Left lung (tissue), 10 donors: ENCODE measurements around the gene PICK1. TPM values are rescaled to one million over a fixed set of nuclear protein-coding genes. Genes with fewer than 3 reads are reported as not detected.
A peak's percentile ranks its signal among the peaks of the same experiment; 100 is the strongest.

ENCODE experiments used
- ATAC-seq: fragments of 200-7000 bp; cut with Tn5 transposase; one replicate; pipeline ENCODE4 v1.9.1; 2020; ENCODE audit warnings: moderate library complexity
- DNase-seq, 4 donors: peaks; one replicate each; pipeline ENCODE4 v3.0.0-alpha.2; 2013 to 2020
- H3K27ac ChIP-seq, 2 donors: fragments of 200-600 bp; sonication (generic) in 1 of 2; one replicate each; pipeline versions ENCODE4 v1.5.0 to v1.8.0; 2020 to 2021
- H3K27me3 ChIP-seq, 2 donors: fragments of 200-600 bp; sonication (generic) in 1 of 2; one replicate each; pipeline versions ENCODE4 v1.5.0 to v1.8.0; 2020 to 2021
- H3K36me3 ChIP-seq, 2 donors: fragments of 200-600 bp; sonication (generic) in 1 of 2; one replicate each; pipeline versions ENCODE4 v1.5.0 to v1.8.0; 2020 to 2021
- H3K4me1 ChIP-seq, 2 donors: fragments of 200-600 bp; one replicate each; pipeline ENCODE4 v1.8.0; 2021
- H3K4me3 ChIP-seq, 2 donors: fragments of 200-600 bp; sonication (generic) in 1 of 2; one replicate each; pipeline versions ENCODE4 v1.5.0 to v1.8.0; 2020 to 2021; ENCODE audit warnings: mild to moderate bottlenecking in 1 of 2
- H3K9me3 ChIP-seq, 2 donors: fragments of 200-600 bp; sonication (generic) in 1 of 2; one replicate each; pipeline versions ENCODE4 v1.5.0 to v1.8.0; 2020 to 2021
- intact Hi-C, 2 donors: fragments of 100-400 bp; cut with DNase I; formaldehyde crosslinking; loops; one replicate each; pipeline versions ENCODE4 v1.11.2 to v1.14.2; 2022
- polyA plus RNA-seq, 6 donors: library from polyadenylated mRNA; unstranded; fragments of 120-200 nt; gene quantifications; one replicate each; pipeline ENCODE4 v1.2.1, GENCODE V29; 2013; ENCODE audit not compliant: insufficient read length in 6 of 6
- total RNA-seq, 2 donors: library from RNA; stranded (reverse); fragmentation: NEBNext Ultra II Directional; extraction: Animal tissue kit (Norgen Biotek cat#: 25700); gene quantifications; one replicate each; pipeline ENCODE4 v1.2.1, GENCODE V29; 2021
- TF ChIP-seq, protein P1 (sequence below), 2 donors: fragments of 200-600 bp; sonication (generic) in 1 of 2; IDR thresholded peaks; one replicate each; pipeline versions ENCODE4 v1.5.0 to v1.8.0; 2021; ENCODE audit warnings: antibody characterized with exemption in 2 of 2
- donor health status: DM: no; HTN: yes; CAD: no.
- donor health status: DM: no; HTN: no; CAD: no.

The PICK1 gene
- total and polyA plus RNA-seq, 8 donors: 22.8 to 39.5 (median 28.3) TPM

DNA sequence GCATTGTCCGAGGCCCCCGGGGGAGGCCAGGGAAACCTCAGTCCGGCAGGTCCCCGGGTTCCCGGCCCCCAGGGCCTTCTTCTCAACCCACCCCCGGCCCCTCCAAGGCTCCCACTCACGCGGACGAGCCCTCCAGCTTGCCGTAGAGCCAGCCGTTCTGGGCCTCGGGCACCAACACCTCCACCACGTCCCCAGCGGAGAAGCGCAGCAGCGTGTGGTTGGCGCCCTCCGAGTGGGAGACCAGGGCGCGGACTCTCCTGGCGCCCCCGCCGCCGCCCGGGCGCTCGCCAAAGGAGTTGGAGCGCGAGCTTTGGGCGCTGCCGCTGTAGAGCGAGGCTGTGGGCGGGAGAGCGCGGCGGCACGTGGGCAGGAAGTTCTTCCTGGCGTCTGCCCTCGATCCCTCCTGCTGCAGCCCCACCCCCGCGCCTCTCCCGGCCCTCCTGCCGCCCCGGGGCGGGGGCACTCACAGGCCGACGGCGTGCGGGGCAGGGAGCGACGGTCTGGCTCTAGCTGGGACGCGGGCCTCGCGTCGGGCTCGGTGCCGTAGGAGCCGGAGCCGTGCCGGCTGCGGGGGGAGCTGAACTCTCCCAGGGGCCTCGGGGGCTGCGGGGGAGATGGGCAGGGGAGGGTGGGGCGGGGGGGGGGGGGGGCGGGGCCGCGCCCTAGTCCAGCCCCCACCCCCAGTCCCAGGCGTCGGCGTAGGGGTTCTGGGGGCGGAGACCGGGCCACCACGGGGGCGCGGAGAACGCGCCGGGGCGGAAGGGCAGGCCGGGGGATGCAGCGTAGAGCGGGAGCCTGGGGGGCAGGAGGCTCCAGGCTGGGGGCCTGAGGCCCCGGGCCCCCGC, 31.6 kb downstream of the PICK1 start:
- H3K36me3 ChIP-seq: no peaks in the 10 kb centered on the region
- no peak overlapping the region for H3K27ac ChIP-seq
- TF ChIP-seq, protein P1, sequence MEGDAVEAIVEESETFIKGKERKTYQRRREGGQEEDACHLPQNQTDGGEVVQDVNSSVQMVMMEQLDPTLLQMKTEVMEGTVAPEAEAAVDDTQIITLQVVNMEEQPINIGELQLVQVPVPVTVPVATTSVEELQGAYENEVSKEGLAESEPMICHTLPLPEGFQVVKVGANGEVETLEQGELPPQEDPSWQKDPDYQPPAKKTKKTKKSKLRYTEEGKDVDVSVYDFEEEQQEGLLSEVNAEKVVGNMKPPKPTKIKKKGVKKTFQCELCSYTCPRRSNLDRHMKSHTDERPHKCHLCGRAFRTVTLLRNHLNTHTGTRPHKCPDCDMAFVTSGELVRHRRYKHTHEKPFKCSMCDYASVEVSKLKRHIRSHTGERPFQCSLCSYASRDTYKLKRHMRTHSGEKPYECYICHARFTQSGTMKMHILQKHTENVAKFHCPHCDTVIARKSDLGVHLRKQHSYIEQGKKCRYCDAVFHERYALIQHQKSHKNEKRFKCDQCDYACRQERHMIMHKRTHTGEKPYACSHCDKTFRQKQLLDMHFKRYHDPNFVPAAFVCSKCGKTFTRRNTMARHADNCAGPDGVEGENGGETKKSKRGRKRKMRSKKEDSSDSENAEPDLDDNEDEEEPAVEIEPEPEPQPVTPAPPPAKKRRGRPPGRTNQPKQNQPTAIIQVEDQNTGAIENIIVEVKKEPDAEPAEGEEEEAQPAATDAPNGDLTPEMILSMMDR (IDR thresholded peaks at IDR 0.05): no peak
- peak in 1 of 4 donors; percentile 61 for DNase-seq
- peak overlapping the region; percentile 10 to 19 for H3K4me3 ChIP-seq
- H3K27me3 ChIP-seq: peaks cover 0 to 31% of the 10 kb centered on the region in 2 donors
- H3K9me3 ChIP-seq: no peaks in the 10 kb centered on the region
- peak; percentile 49 for ATAC-seq
- intact Hi-C loops: no loop called here
- peaks cover 0 to 11% of the 10 kb centered on the region in 2 donors for H3K4me1 ChIP-seq

DNA sequence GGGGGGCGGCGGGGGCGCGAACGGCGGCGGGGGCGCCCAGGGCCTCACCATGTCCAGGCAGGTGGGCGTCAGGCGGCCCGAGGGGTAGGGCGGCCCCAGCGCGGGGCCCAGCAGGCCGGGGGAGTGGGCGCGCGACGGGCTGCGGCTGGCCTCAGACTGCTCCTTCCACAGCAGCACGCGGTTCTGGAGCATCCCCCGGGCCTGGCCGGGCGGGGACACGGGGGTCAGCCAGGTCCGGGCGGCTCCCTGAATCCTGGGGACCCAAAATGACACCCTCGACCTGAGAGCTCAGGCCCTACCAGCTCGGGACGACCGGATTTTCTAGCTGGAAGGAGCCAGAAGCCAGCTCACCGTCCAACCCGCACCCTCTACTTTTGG, 32.3 kb downstream of the PICK1 start:
- ATAC-seq (no peak), DNase-seq (peak in 1 of 4 donors; percentile 61)
- H3K4me1 ChIP-seq: peaks cover 0 to 11% of the 10 kb centered on the region in 2 donors
- no peak overlapping the region for H3K4me3 ChIP-seq
- no peaks in the 10 kb centered on the region for H3K9me3 ChIP-seq
- TF ChIP-seq, protein P1 (IDR thresholded peaks at IDR 0.05): no peak
- no peak overlapping the region for H3K27ac ChIP-seq
- intact Hi-C loops: no loop called here
- H3K27me3 ChIP-seq: peaks cover 0 to 26% of the 10 kb centered on the region in 2 donors
- no peaks in the 10 kb centered on the region for H3K36me3 ChIP-seq

DNA sequence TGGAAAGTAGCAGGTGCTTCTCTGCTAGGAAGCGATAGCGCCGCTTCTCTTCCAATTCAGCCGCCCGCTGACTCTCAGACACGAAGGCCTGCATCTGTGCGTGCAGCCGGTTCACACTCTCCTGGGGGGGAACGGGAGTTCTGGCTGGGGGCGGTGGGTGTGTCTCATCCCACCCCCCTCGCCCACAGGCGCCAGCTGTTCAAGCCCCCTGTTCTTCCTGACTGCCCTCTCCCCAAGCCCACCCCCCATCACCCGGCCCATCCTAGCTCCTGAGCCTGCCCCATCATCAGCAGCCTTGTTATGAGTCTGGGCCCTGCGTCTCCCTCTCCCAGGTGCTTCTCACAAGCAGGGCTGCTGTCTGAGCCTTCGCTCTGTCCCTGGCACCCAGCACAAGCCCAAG, 39.9 kb downstream of the PICK1 start:
- intact Hi-C loops: no loop called here
- H3K9me3 ChIP-seq: no peaks in the 10 kb centered on the region
- TF ChIP-seq, protein P1 (IDR thresholded peaks at IDR 0.05): no peak
- H3K36me3 ChIP-seq: no peaks in the 10 kb centered on the region
- no peaks in the 10 kb centered on the region for H3K27me3 ChIP-seq
- no peaks in the 10 kb centered on the region for H3K4me1 ChIP-seq
- DNase-seq (peak in 1 of 4 donors; percentile 67), ATAC-seq (no peak)
- no peak overlapping the region for H3K4me3 ChIP-seq
- no peak overlapping the region for H3K27ac ChIP-seq

DNA sequence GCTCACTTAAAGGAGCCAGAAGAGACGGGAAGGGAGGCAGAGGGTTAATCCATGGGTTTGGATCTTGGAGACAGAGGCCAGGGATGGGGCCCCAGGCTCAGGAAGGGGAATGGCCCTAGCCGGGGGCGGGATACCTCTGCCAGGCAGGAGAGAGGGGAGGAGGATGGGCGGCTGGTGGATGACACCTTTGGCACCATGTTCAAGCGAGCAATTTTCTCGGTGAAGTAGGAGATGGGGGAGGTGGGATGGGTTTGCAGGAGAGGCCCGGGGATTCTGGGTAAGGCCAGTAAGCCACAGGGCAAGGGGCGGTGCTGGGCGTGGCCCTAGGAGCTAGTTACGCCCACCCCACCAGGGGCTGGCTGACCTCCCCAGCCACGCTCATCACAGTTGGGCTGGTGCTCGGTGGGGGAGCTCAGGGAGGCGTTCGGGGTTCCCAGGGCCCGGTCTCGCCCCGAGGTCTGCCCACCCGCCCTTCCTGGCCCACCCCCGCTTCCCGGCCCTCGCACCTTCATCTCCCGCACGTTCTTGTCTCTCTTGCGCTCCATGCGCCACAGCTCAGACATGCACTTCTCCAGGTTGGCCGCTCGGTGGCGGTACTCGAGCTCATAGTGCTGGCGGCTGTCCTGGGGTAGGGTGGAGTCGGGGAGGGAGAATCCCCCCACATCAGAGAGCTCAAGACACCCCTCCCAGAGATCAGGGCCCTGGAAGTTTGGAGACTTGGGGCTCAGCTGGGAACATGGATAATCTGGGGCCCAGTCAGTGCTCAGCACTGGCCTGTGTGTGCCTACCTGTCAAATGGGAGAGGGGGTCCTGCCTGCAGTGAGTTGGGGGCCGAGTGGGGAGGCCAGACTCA, 40.6 kb downstream of the PICK1 start:
- Histone ChIP-seq H3K36me3 (no peaks in the 10 kb centered on the region), H3K4me1 (no peaks in the 10 kb centered on the region), H3K9me3 (no peaks in the 10 kb centered on the region), H3K27ac (no peak overlapping the region), H3K27me3 (no peaks in the 10 kb centered on the region), H3K4me3 (no peak overlapping the region)
- DNase-seq (peak in 2 of 4 donors; percentile 24 to 51), ATAC-seq (peak; percentile 29)
- TF ChIP-seq, protein P1 (IDR thresholded peaks at IDR 0.05): no peak
- intact Hi-C loops: no loop called here
